ENCODE results near the gene ABI1.

Gene ABI1

DNA sequence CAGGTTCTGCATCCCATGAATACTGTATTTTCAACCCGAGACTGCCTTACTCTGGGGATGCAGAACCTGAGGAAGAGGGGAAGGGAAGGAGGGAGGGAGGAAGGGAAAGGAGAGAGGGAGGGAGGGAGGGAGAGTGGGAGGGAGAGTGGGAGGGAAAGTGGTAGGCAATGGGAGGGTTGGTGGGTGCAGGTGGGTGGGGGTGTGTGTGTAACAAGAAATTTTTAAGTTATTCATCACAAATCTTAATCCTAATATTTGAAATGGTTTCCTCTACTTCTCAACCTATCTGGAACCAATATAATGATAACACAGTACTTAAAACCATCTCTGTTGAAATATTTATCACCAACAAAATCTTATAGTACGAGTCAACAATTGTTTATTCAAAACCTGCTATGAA, 95.2 kb downstream of the ABI1 start:
- DNase-seq (ENCODE audit: low read depth), result no peak

DNA sequence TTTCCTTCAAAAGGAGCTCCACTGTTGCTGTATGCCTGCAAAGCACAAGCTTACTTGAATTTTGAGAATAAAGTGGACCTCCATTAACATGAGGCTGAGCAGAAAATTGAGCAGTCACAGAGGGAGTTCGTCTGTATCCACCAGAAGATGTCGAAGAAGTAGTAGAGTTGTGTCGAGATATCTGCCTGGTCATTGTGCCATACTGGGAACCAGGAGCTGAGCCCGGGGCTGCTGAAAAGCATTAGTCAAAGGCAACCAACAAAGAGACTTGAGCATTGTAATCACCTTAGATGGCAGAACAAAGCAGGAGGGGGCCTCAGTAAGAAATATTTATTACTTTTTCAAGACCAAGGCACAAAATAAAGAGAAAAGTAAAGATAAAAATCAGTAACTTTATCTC, 101.8 kb downstream of the ABI1 start:
- DNase-seq (ENCODE audit: low read depth), result no peak

DNA sequence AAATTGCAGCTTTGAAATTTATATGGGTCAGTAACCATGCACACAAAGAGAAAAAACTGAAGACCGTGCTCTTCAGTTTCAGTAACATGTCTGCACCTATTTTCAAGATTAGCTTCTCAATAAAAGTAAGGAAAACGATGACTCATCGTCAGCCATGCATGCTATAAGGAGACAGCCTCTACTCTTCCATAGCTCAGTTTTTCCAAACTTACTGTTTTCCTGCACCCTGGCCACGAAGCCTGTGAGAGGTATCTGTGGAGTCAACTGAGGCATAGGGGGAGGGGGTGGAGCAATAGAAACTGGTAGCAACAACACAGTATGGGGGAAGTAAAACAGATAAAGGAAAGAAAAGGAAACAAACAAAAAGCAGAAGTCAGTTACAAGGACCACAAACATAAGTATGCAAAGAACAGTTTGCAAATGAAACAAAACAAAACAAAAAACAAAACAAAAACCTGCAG, 105.3 kb downstream of the ABI1 start:
- DNase-seq (ENCODE audit: low read depth), result no peak

DNA sequence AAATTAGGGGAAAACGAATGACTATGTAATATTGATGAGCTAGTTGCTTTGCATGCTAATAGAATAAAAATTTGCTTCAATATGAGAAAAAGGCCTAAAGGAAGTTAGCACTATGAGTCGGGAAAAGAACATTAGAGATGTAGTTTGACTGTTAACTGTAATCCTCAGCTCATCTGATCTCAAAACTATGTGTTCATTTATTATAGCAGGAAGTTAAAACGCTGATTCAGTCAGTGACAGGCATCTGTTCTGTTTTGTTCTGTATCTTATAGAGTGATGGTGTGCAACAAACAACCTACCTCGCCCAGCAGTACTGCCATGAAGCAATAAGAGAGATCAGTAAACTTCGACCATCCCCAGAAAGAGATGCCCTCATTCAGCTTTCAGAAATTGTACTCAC, 114.7 kb downstream of the ABI1 start:
- DNase-seq (ENCODE audit: low read depth), result no peak

- no peak for DNase-seq (ENCODE audit: low read depth)
Measured at GRCh38 chr10:26743841-26744240, 116.9 kb downstream of the ABI1 start.

DNA sequence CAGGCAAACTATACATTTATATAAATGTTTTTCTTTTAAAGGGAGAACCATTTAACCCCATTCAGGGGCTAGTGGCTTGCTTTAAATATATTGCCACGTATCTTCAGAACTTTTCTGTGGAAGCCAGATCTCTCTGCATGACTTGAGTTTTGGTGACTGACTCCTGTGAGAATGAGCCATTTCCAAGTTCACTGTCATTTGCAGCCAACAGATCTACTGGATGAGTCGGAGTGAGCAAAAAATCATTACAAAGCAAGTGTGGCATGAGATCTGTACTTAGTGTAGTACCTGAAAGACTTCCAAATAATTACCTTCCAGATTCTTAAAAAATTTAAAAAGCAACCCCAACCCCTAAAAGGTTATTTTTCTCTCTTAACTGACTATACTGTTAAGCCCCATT, 117.7 kb downstream of the ABI1 start:
- DNase-seq (ENCODE audit: low read depth), result no peak

DNA sequence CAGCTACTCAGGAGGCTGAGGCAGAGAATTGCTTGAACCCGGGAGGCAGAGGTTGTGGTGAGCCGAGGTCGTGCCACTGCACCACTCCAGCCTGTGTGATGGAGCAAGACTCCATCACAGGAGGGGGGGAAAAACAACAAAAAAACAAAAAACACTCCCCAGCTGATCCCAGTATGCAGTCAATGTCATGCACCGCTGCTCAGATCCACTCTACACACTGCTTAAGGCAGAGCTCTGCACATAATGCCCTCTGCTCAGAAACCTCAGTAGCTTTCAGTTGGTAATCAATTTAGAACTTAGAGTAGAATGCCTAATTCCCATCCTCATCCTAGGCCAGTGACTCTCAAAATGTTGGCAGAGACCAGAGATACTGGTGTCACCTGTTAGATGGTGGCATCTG, 119.4 kb downstream of the ABI1 start:
- no peak for DNase-seq (ENCODE audit: low read depth)

DNA sequence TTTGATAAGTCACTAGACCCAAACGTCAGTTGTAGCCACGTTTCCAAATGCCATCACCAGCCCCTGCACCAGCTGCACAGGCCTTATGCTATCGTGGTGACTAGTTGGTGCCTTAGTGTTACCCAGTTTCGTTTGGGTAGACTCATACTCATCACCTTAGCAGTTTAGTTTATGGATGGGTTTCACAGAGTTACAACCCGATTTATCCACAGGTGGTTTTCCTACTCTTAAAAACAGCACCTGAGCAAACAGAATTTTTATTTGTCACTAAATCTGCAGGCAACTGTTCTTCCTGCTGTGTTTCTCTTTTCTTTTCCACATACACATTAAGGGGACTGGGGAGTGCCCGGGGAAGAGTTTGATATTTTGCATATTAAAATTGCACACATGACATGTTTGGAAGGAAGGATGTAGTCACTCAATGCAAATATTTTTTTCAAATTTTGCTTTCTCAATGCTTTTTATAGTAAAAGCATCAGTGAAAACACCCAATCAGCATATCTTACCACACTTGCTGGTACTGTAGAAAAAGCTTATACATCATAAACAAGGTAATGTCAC, 121.6 kb downstream of the ABI1 start:
- no peak for DNase-seq (ENCODE audit: low read depth)

DNA sequence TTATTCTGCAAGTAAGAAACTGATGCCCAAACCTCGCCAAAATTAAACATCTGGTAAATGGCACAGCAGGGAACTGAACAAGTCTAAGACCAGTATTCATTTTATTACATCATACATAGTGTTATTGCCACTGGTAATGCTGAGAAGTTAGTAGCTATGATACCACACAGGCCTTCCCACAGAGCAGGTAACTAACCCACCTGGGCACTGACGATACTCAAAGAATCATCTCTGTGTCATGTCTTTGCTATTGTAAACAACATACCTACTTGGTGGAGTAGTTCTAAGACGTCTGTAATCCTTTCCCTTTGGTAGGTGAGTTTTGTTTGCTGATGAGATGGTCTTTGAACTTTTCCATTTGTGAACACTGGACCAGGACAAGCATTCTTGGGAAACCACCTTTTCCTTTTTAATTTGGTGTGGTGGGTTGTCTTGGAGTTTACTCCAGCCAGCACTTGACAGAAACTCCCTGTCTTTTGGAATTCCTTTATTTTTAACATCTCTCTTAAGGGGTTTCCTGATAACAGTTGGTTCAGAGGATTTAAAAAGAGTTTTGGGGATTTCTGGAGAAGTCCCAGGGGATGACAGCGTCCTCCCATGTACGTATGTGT, 122.4 kb downstream of the ABI1 start:
- no peak for DNase-seq (ENCODE audit: low read depth)

DNA sequence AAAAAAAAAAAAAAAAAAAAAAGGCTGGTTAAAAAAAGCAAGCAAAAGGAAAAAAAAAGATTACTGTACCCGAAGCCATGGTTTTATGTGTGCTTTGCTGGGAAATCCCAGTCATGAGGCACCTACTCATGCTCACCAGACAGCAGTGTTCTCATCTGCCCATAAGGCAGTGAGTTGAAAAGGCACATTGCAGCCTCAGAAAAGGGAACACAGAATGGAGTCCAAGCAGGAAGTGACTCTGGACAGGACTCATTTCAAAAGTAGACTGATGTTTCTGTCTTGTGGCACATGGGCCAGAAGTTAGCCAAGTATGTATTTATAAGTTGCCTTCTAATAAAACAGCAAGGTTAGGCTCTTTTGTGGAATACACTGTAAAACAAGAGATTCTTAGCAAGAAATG, 123.0 kb downstream of the ABI1 start:
- peak; percentile 12 for DNase-seq (ENCODE audit: low read depth)

DNA sequence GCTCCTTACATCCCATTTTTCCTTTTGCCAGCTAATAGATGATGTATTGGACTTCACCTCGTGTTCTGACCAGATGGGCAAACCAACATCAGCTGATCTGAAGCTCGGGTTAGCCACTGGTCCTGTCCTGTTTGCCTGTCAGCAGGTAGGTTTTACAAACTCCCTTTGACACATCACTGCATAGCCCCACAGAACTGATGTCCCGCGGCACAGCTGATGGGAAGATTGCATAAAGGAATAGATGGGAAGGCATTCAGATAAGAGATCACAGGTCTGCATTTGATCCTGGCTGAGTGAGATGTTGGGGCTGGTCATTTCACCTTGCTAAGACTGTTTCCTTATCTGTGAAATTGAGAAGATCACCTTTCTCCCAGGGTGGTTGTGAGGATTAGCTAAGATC, 125.3 kb downstream of the ABI1 start:
- DNase-seq (ENCODE audit: low read depth), result no peak

- DNase-seq (ENCODE audit: low read depth), result no peak
Measured at GRCh38 chr10:26733750-26734568, 126.8 kb downstream of the ABI1 start.

DNA sequence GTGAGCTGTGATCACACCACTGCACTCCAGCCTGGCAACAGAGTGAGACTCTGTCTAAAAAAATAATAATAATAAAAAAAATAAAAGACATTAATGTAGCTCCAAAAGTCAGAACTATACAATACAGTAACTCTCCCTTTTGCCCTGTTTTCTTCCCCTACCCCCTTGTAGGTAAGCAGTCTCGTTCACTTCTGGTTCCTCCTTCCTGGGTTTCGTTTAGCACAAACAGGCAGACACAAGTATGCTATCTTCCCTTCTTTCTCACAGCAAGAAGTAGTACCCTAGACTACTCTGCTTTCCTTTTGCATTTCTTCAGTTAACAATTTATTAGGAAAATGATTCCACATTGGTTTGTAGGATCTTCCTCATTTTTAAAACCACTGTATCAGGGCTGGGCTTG, 130.2 kb downstream of the ABI1 start:
- DNase-seq (ENCODE audit: low read depth), result no peak

- no peak for DNase-seq (ENCODE audit: low read depth)
Measured at GRCh38 chr10:26729395-26729794, 131.4 kb downstream of the ABI1 start.

DNA sequence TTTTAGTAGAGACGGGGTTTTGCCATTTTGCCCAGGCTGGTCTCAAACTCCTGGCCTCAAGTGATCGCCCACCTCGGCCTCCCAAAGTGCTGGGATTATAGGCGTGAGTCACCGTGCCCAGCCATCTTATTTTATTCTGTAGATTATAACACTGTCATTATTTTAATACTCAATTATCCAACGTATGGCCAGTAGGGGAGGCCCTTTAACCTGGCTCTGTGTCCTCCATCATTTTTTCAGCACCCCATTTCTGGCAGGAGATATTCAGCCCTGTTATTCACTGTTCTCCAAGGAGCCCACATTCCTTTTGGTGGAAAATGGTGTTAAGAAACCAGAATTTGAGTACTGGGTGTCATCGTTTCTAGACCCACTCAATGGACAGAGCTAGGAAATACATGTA, 131.8 kb downstream of the ABI1 start:
- DNase-seq (ENCODE audit: low read depth), result no peak

GRCh38 chr10:26727005-26727404, 133.8 kb downstream of the ABI1 start:
- DNase-seq (ENCODE audit: low read depth), result no peak

DNA sequence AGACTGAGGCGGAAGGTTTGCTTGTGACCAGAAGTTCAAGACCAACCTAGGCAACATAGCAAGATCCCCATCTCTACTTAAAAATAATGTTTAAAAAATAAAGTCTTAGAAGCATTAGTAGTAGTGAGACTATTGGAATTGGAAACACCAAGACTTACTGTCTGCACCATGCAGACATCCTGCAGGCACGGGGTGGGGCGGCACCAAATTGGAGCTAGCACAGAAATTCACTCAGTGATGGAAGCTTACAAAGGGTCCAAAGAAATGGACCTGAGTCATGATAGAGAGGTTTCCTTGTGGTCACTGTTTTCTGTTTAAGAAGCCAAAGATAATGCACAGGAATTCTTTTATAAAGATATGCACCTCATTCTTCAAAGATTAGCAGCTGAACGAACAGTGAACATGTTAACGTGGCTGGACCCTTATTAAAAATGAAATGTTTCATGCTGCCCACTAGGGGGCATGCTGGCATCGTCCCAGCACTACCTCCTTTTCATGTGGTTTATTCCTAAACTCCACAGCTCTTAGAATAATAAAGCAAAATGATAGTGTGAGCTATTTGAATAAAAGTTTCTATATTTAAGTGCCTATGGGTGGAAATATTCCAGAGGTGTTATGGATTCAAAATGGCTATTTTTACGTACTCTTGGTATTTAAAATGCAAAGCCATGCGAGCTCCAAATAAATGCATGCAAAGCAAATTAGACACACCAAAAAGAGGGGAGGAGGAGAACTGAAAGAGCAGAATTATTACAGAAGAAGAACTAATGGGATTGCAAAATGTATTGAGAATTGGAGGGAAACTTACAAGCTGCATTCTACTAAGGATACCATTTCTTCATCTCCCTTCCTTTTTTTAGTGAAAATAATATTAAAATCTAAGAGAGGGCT, 134.7 kb downstream of the ABI1 start:
- no peak for DNase-seq (ENCODE audit: low read depth)

DNA sequence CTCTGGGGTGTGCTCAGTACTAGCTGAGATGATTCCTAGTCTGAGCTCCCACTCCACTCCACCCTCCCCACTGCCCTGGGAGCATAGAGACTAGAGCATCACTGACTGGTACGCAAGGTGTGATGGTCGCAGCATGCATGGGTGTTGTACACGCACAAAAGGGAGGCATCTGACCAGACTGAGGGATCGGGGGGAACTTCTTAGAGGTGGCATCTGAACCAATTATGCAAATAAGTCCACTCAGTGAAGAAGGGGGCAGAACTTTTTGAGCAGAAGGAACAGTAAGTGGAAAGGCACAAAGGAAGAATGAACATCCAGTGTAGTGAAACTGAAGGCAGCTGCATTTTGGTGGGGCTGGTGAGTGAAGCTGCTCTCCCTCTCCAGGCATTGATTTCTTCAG, 137.7 kb downstream of the ABI1 start:
- DNase-seq (ENCODE audit: low read depth), result no peak

DNA sequence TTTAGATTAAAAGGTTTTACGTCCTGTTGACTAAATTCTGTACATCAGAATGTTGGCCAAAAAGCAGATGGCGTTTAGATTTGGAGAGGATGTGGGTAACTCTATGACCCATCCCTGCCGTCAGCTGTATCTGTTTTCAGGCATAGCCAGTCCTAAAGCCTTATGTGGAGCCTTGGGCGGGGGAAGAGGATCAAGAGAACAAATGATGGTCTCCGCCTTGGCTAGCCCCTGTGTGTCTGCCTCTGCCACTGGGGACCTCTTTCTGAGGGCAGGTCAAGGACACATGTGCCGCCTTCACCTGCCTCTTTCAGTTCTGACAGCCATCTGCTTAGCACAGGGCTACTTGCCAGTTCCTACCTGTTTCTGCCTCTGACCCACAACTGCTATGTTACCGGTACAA, 139.2 kb downstream of the ABI1 start:
- DNase-seq (ENCODE audit: low read depth), result peak; percentile 16

GRCh38 chr10:26717476-26717875, 143.3 kb downstream of the ABI1 start:
- no peak for DNase-seq (ENCODE audit: low read depth)

DNA sequence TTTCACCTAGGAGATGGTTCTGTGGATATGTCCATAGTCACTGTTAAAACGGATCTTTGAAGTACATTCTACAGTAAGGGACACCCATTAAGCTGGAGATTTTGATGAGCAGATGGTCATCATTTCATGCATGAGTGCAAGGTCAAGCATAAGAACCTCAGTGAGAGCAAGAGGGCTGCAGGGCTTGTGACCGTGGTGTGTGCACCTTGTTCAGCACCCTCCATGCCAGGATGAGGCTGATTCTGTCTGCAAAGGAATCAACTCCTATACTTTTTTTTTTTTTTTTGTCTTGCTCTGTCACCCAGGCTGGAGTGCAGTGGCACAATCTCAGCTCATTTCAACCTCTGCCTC, 145.6 kb downstream of the ABI1 start:
- no peak for DNase-seq (ENCODE audit: low read depth)

DNA sequence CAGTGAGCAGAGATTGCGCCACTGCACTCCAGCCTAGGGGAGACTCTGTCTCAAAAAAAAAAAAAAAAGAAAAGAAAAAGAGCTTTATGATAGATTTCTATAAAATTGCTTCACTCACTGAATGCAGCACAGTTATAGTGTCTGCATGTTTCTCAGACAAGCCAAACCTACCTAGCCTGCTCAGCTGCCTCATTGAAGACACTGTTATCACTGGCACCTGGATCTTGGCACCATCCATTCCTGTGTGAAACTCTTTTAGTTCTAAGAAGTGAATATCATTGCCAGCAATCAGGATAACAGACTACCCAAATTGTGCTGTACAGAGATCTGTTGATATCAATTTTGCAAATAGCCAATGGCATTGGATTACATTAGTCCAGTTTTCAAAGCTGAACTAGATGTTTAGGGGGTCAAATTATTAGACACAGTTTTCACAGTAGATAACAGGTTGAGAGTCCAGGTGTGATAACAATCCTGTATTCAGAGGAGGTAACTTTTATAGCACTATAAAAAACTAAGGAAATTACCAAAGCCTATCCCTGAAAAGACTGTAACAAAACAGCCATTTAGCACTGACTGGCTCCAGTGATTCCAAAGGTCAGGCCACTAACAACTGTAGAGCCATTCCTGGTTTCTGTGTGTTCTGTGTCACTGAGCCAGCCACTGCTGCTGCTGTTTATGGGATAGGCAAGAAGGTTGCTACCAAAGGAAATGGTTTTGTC, 146.2 kb downstream of the ABI1 start:
- DNase-seq (ENCODE audit: low read depth), result no peak

Data from T-helper 22 cell (primary cell).